ENCODE results near the gene C11orf52.

- TF ChIP-seq CTCF (IDR thresholded peaks at IDR 0.05; ENCODE audit: control extremely low read depth in 1 of 3, insufficient read depth in 1 of 3, low read depth in 1 of 3, low read length in 3 of 3): no peak
- TF ChIP-seq CBX5 (IDR thresholded peaks at IDR 0.05; ENCODE audit: low read depth, low read length): no peak
- TF ChIP-seq TAF1 (IDR thresholded peaks at IDR 0.05; ENCODE audit: low read depth, low read length): no peak
These were observed 6.2 kb upstream of the C11orf52 start, which contains the start of gene HSPB2 for GRCh38 chr11:111912535-111912934.
